IPS DF 4.7 (cell line): ENCODE measurements around the gene OR8J1.
"Not testable (repeated sequence)": the region's sequence is repeated elsewhere in the genome, so short reads cannot be mapped to it uniquely, and the experiment has no call there.

Source experiments
- DNase-seq: peaks from one replicate; pipeline ENCODE4 v3.0.0-alpha.2; 2013; ENCODE audit warnings: low spot score; ENCODE audit errors: extremely low read depth

Gene OR8J1

GRCh38 chr11:56353991-56354390, at the start of gene OR8J1:
Gene OR8J1, plus strand, starts transcription at chr11:56354291. Its CDS starts 5,956 bp downstream, at chr11:56360247.
- DNase-seq, result no peak

- no peak for DNase-seq
These were observed 46.3 kb upstream of the OR8J1 start for GRCh38 chr11:56307836-56308235.

GRCh38 chr11:56314844-56315243, 39.2 kb upstream of the OR8J1 start, which contains the start of gene OR8K3:
Gene OR8K3, plus strand, starts transcription at chr11:56315144. Its CDS starts 3,163 bp downstream, at chr11:56318307.
- no peak for DNase-seq

- DNase-seq, result no peak
These were observed 22.1 kb upstream of the OR8J1 start for GRCh38 chr11:56331861-56332491.

GRCh38 chr11:56333156-56333555, 20.9 kb upstream of the OR8J1 start:
- DNase-seq, result no peak

GRCh38 chr11:56340289-56340688, 13.8 kb upstream of the OR8J1 start:
- DNase-seq, result no peak

GRCh38 chr11:56345739-56346138, 8.4 kb upstream of the OR8J1 start, which contains the start of gene OR8K1:
Gene OR8K1, plus strand, starts transcription at chr11:56346039. Its CDS starts 0 bp downstream, at chr11:56346039.
- no peak for DNase-seq

- DNase-seq, result no peak
These were observed 21.2 kb downstream of the OR8J1 start, which contains the start of gene OR8U1 for GRCh38 chr11:56375324-56375723. Gene OR8U1, plus strand, starts transcription at chr11:56375624. Its CDS starts 0 bp downstream, at chr11:56375624.

GRCh38 chr11:56380120-56380519, 26.0 kb downstream of the OR8J1 start:
- no peak for DNase-seq

- no peak for DNase-seq
These were observed 40.3 kb downstream of the OR8J1 start for GRCh38 chr11:56394381-56394780.

- peak; percentile 22 for DNase-seq
These were observed 42.0 kb downstream of the OR8J1 start for GRCh38 chr11:56396047-56396446.

GRCh38 chr11:56401858-56402461, 47.9 kb downstream of the OR8J1 start:
- not testable (repeated sequence) for DNase-seq

- DNase-seq, result no peak
These were observed 50.3 kb downstream of the OR8J1 start for GRCh38 chr11:56404393-56404792.

GRCh38 chr11:56410801-56411200, 56.7 kb downstream of the OR8J1 start:
- no peak for DNase-seq
